ENCODE data around the gene HSPBAP1.
"Not testable (repeated sequence)": the region's sequence is repeated elsewhere in the genome, so short reads cannot be mapped to it uniquely, and the experiment has no call there.

HSPBAP1 gene

GRCh38 chr3:122732682-122733525 is 60.7 kb downstream of the HSPBAP1 start:
- H3K79me2 ChIP-seq (ENCODE audit: control insufficient read depth, insufficient read depth, low read length); H2BK5ac ChIP-seq (ENCODE audit: low read length); H3K36me3 ChIP-seq (ENCODE audit: control insufficient read depth, insufficient read depth, low read length); H4K8ac ChIP-seq (ENCODE audit: low read depth, low read length); H3K4me1 ChIP-seq (ENCODE audit: control insufficient read depth, low read depth, low read length); H3K79me1 ChIP-seq (ENCODE audit: low read length); H4K5ac ChIP-seq (ENCODE audit: low read length); DNase-seq; H3K23ac ChIP-seq (ENCODE audit: low read length); H3K4me2 ChIP-seq (ENCODE audit: low read length); H3K4ac ChIP-seq (ENCODE audit: low read depth, low read length); H3K9ac ChIP-seq (ENCODE audit: low read length); H3K56ac ChIP-seq (ENCODE audit: low read length); H3K18ac ChIP-seq (ENCODE audit: low read length); H2BK120ac ChIP-seq (ENCODE audit: low read depth, low read length); H3K27ac ChIP-seq (ENCODE audit: low read depth, low read length); H3K27me3 ChIP-seq (ENCODE audit: insufficient read depth, low read length, poor library complexity); H2AK5ac ChIP-seq (ENCODE audit: low read length); H2BK15ac ChIP-seq (replicated peaks; ENCODE audit: low read depth); H3K4me3 ChIP-seq (ENCODE audit: low read length): not testable (repeated sequence)
- no CpG with 5 or more reads among the region's 22 CpGs for WGBS (ENCODE audit: extremely low coverage, insufficient coverage, low lambda C conversion rate)

- H3K4me1 ChIP-seq (ENCODE audit: control insufficient read depth, low read depth, low read length): no peaks in the 10 kb centered on the region
- WGBS (ENCODE audit: extremely low coverage, insufficient coverage, low lambda C conversion rate): no CpG with 5 or more reads among the region's 4 CpGs
These were observed 63.4 kb downstream of the HSPBAP1 start for GRCh38 chr3:122730240-122730639.

DNA sequence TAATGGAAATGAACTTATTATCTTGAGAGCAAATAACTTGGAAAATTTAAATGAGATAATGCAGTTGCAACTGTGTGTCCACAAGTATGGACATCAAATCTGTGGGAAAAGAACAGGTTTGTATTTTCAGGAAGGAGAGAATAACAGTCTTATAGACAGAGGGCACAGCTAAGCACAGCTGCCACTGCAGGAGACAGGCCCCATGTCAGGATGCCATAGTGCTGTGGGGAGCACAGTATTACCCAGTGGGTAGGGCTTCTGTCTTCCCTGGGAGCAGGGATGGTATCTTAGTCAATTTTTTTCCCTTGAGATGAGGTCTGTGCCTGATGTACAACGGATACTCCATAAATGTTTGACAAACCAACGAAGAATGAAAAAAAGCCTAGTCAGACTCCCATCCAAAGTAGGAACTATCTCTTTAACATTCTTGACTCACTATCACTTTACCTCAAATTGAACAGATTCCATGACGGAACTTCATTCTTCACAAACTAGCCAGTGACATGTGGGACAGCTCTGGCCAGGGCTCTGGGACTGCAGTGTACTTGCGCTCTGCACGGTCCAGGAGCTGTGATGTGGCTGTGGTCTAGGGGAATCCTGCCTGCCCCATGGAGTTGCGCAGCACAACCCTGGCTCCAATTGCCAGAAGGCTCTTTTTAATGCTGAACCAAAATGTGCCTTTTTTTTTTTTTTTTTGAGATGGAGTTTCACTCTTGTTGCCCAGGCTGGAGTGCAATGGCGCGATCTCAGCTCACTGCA is 64.7 kb downstream of the HSPBAP1 start:
- Histone ChIP-seq H2BK15ac (replicated peaks; ENCODE audit: low read depth) (no peak overlapping the region), H2AK5ac (ENCODE audit: low read length) (no peak overlapping the region), H3K36me3 (ENCODE audit: control insufficient read depth, insufficient read depth, low read length) (no peaks in the 10 kb centered on the region), H3K56ac (ENCODE audit: low read length) (no peak overlapping the region), H3K4me3 (ENCODE audit: low read length) (no peak overlapping the region), H3K18ac (ENCODE audit: low read length) (no peak overlapping the region), H2BK120ac (ENCODE audit: low read depth, low read length) (no peak overlapping the region), H3K4ac (ENCODE audit: low read depth, low read length) (no peak overlapping the region), H3K79me2 (ENCODE audit: control insufficient read depth, insufficient read depth, low read length) (no peaks in the 10 kb centered on the region), H3K79me1 (ENCODE audit: low read length) (no peaks in the 10 kb centered on the region), H3K27me3 (ENCODE audit: insufficient read depth, low read length, poor library complexity) (no peaks in the 10 kb centered on the region), H4K5ac (ENCODE audit: low read length) (no peak overlapping the region), H3K23ac (ENCODE audit: low read length) (no peak overlapping the region), H3K9ac (ENCODE audit: low read length) (no peak overlapping the region), H4K8ac (ENCODE audit: low read depth, low read length) (no peak overlapping the region), H3K4me1 (ENCODE audit: control insufficient read depth, low read depth, low read length) (no peaks in the 10 kb centered on the region), H3K4me2 (ENCODE audit: low read length) (no peak overlapping the region), H2BK5ac (ENCODE audit: low read length) (no peak overlapping the region), H3K27ac (ENCODE audit: low read depth, low read length) (no peak overlapping the region)
- WGBS (ENCODE audit: extremely low coverage, insufficient coverage, low lambda C conversion rate): no CpG with 5 or more reads among the region's 8 CpGs
- no peak for DNase-seq

More at GRCh38 chr3:122730240-122730639, 63.4 kb downstream of the HSPBAP1 start:
- no peak overlapping the region for H2BK120ac ChIP-seq (ENCODE audit: low read depth, low read length)
- no peak overlapping the region for H2BK15ac ChIP-seq (replicated peaks; ENCODE audit: low read depth)
- no peak overlapping the region for H4K8ac ChIP-seq (ENCODE audit: low read depth, low read length)
- H3K23ac ChIP-seq (ENCODE audit: low read length): no peak overlapping the region
- no peaks in the 10 kb centered on the region for H3K79me2 ChIP-seq (ENCODE audit: control insufficient read depth, insufficient read depth, low read length)
- no peak overlapping the region for H3K9ac ChIP-seq (ENCODE audit: low read length)
- no peak overlapping the region for H3K27ac ChIP-seq (ENCODE audit: low read depth, low read length)
- H3K18ac ChIP-seq (ENCODE audit: low read length): no peak overlapping the region
- no peak overlapping the region for H3K4ac ChIP-seq (ENCODE audit: low read depth, low read length)
- H3K4me3 ChIP-seq (ENCODE audit: low read length): no peak overlapping the region
- no peak overlapping the region for H2BK5ac ChIP-seq (ENCODE audit: low read length)
- no peak overlapping the region for H3K56ac ChIP-seq (ENCODE audit: low read length)
- H3K79me1 ChIP-seq (ENCODE audit: low read length): no peaks in the 10 kb centered on the region
- no peak overlapping the region for H3K4me2 ChIP-seq (ENCODE audit: low read length)
- H3K27me3 ChIP-seq (ENCODE audit: insufficient read depth, low read length, poor library complexity): no peaks in the 10 kb centered on the region
- no peak overlapping the region for H2AK5ac ChIP-seq (ENCODE audit: low read length)
- H3K36me3 ChIP-seq (ENCODE audit: control insufficient read depth, insufficient read depth, low read length): no peaks in the 10 kb centered on the region
- peak; percentile 14 for DNase-seq
- H4K5ac ChIP-seq (ENCODE audit: low read length): no peak overlapping the region

- no peak overlapping the region for H2BK120ac ChIP-seq (ENCODE audit: low read depth, low read length)
- no peak overlapping the region for H3K4me2 ChIP-seq (ENCODE audit: low read length)
- DNase-seq: no peak
- H3K4me3 ChIP-seq (ENCODE audit: low read length): no peak overlapping the region
- H3K4me1 ChIP-seq (ENCODE audit: control insufficient read depth, low read depth, low read length): no peaks in the 10 kb centered on the region
- H3K18ac ChIP-seq (ENCODE audit: low read length): no peak overlapping the region
- H3K27me3 ChIP-seq (ENCODE audit: insufficient read depth, low read length, poor library complexity): no peaks in the 10 kb centered on the region
- no peaks in the 10 kb centered on the region for H3K79me1 ChIP-seq (ENCODE audit: low read length)
- H3K9ac ChIP-seq (ENCODE audit: low read length): no peak overlapping the region
- H2BK5ac ChIP-seq (ENCODE audit: low read length): no peak overlapping the region
- no peak overlapping the region for H2BK15ac ChIP-seq (replicated peaks; ENCODE audit: low read depth)
- no peak overlapping the region for H4K5ac ChIP-seq (ENCODE audit: low read length)
- H3K36me3 ChIP-seq (ENCODE audit: control insufficient read depth, insufficient read depth, low read length): no peaks in the 10 kb centered on the region
- no peak overlapping the region for H2AK5ac ChIP-seq (ENCODE audit: low read length)
- no peak overlapping the region for H3K23ac ChIP-seq (ENCODE audit: low read length)
- H3K56ac ChIP-seq (ENCODE audit: low read length): no peak overlapping the region
- H3K4ac ChIP-seq (ENCODE audit: low read depth, low read length): no peak overlapping the region
- H3K27ac ChIP-seq (ENCODE audit: low read depth, low read length): no peak overlapping the region
- no peaks in the 10 kb centered on the region for H3K79me2 ChIP-seq (ENCODE audit: control insufficient read depth, insufficient read depth, low read length)
- no CpG with 5 or more reads among the region's 3 CpGs for WGBS (ENCODE audit: extremely low coverage, insufficient coverage, low lambda C conversion rate)
- no peak overlapping the region for H4K8ac ChIP-seq (ENCODE audit: low read depth, low read length)
These were observed 65.4 kb downstream of the HSPBAP1 start for GRCh38 chr3:122728186-122728585.

DNA sequence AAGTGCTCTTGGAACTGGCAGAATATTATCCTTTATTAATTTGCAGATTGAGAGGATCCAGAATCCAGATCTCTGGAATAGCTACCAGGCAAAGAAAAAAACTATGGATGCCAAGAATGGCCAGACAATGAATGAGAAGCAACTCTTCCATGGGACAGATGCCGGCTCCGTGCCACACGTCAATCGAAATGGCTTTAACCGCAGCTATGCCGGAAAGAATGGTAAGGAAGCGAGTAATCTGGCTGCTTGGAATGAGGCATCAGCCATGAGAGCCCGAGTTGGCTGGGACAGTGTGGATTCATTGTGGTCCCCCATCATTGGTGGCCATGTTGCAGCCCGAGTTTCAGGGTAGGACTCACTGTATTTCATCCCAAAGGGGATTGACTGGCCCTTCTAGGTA is 65.9 kb downstream of the HSPBAP1 start:
- Histone ChIP-seq H4K8ac (ENCODE audit: low read depth, low read length) (no peak overlapping the region), H3K4me2 (ENCODE audit: low read length) (no peak overlapping the region)
- no CpG with 5 or more reads among the region's 9 CpGs for WGBS (ENCODE audit: extremely low coverage, insufficient coverage, low lambda C conversion rate)

More for the DNA sequence above, 65.9 kb downstream of the HSPBAP1 start:
- no peaks in the 10 kb centered on the region for H3K36me3 ChIP-seq (ENCODE audit: control insufficient read depth, insufficient read depth, low read length)
- no peaks in the 10 kb centered on the region for H3K27me3 ChIP-seq (ENCODE audit: insufficient read depth, low read length, poor library complexity)
- H2BK5ac ChIP-seq (ENCODE audit: low read length): no peak overlapping the region
- no peak overlapping the region for H3K27ac ChIP-seq (ENCODE audit: low read depth, low read length)
- no peak for DNase-seq
- H3K56ac ChIP-seq (ENCODE audit: low read length): no peak overlapping the region
- H3K23ac ChIP-seq (ENCODE audit: low read length): no peak overlapping the region
- no peak overlapping the region for H3K18ac ChIP-seq (ENCODE audit: low read length)
- H3K4ac ChIP-seq (ENCODE audit: low read depth, low read length): no peak overlapping the region
- H3K79me1 ChIP-seq (ENCODE audit: low read length): no peaks in the 10 kb centered on the region
- H3K4me3 ChIP-seq (ENCODE audit: low read length): no peak overlapping the region
- no peaks in the 10 kb centered on the region for H3K4me1 ChIP-seq (ENCODE audit: control insufficient read depth, low read depth, low read length)
- H2BK120ac ChIP-seq (ENCODE audit: low read depth, low read length): no peak overlapping the region
- no peak overlapping the region for H4K5ac ChIP-seq (ENCODE audit: low read length)
- no peak overlapping the region for H2AK5ac ChIP-seq (ENCODE audit: low read length)
- no peak overlapping the region for H2BK15ac ChIP-seq (replicated peaks; ENCODE audit: low read depth)
- no peaks in the 10 kb centered on the region for H3K79me2 ChIP-seq (ENCODE audit: control insufficient read depth, insufficient read depth, low read length)
- H3K9ac ChIP-seq (ENCODE audit: low read length): no peak overlapping the region
